Esophagus (tissue), 2 donors: Measurements from ENCODE around the gene BTBD9. TPM values are rescaled to one million over a fixed set of nuclear protein-coding genes. Genes with fewer than 3 reads are reported as not detected.
A peak's percentile ranks its signal among the peaks of the same experiment; 100 is the strongest.

Source experiments
- H3K27ac ChIP-seq, 2 donors: one replicate each; pipeline ENCODE4 v1.5.1; 2013; ENCODE audit warnings: low read depth in 2 of 2, mild to moderate bottlenecking in 2 of 2, inconsistent platforms in 1 of 2, low read length in 1 of 2, moderate library complexity in 1 of 2
- H3K27me3 ChIP-seq, 2 donors: one replicate each; pipeline ENCODE4 v1.6.1; 2013; ENCODE audit warnings: low read length in 2 of 2, control low read depth in 1 of 2, mild to moderate bottlenecking in 1 of 2; ENCODE audit not compliant: insufficient read depth in 2 of 2, control insufficient read depth in 1 of 2
- H3K36me3 ChIP-seq, 2 donors: one replicate each; pipeline ENCODE4 v1.6.1; 2013; ENCODE audit warnings: low read length in 1 of 2; ENCODE audit not compliant: control insufficient read depth in 2 of 2, insufficient read depth in 2 of 2
- H3K4me1 ChIP-seq, 2 donors: one replicate each; pipeline ENCODE4 v1.6.1; 2013; ENCODE audit warnings: low read length in 1 of 2; ENCODE audit not compliant: control insufficient read depth in 2 of 2, insufficient read depth in 2 of 2
- H3K4me3 ChIP-seq, 2 donors: one replicate each; pipeline ENCODE4 v1.5.1; 2013; ENCODE audit warnings: low read length in 2 of 2, mild to moderate bottlenecking in 2 of 2, low read depth in 1 of 2, moderate library complexity in 1 of 2
- H3K9me3 ChIP-seq, 2 donors: one replicate each; pipeline ENCODE4 v1.6.1; 2013; ENCODE audit warnings: mild to moderate bottlenecking in 2 of 2, low read depth in 1 of 2, low read length in 1 of 2, moderate library complexity in 1 of 2; ENCODE audit not compliant: control insufficient read depth in 2 of 2, insufficient read depth in 1 of 2
- WGBS, 2 donors: extraction: QIAGEN DNeasy Blood & Tissue Kit; methylation state at CpG; one replicate each; pipeline ENCODE4 v1.1.7; 2013; 5-methylcytosine and 5-hydroxymethylcytosine counted together
- polyA plus RNA-seq, 2 donors: library from polyadenylated mRNA; stranded (reverse); fragments of 200-250 nt; gene quantifications; one replicate each; pipeline ENCODE4 v1.2.3, GENCODE V29; 2013
- donor health status: healthy with polysubstance abuse.
- donor health status: Bipolar disorder and iron deficiency.

Gene BTBD9
- polyA plus RNA-seq, 2 donors, result 3.2 to 3.8 TPM

- Histone ChIP-seq H3K27me3 (no peaks in the 10 kb centered on the region), H3K4me3 (no peak overlapping the region), H3K36me3 (peaks cover 0 to 16% of the 10 kb centered on the region in 2 donors), H3K9me3 (no peaks in the 10 kb centered on the region), H3K27ac (no peak overlapping the region), H3K4me1 (peaks cover 5 to 7% of the 10 kb centered on the region in 2 donors)
- 63 to 75% methylated on average over 11 of the region's 11 CpGs for WGBS, 2 donors
Measured at GRCh38 chr6:38150681-38151296, 488.9 kb downstream of the BTBD9 start.

GRCh38 chr6:38150021-38150420 lies 489.7 kb downstream of the BTBD9 start:
- Histone ChIP-seq H3K27me3 (no peaks in the 10 kb centered on the region), H3K4me1 (peaks cover 6 to 7% of the 10 kb centered on the region in 2 donors), H3K9me3 (no peaks in the 10 kb centered on the region), H3K4me3 (no peak overlapping the region), H3K36me3 (peaks cover 0 to 13% of the 10 kb centered on the region in 2 donors), H3K27ac (no peak overlapping the region)
- WGBS, 2 donors, result 81 to 85% methylated on average over 3 of the region's 3 CpGs

GRCh38 chr6:38149531-38149930 lies 490.2 kb downstream of the BTBD9 start:
- H3K4me3 ChIP-seq, result no peak overlapping the region
- no peak overlapping the region for H3K27ac ChIP-seq
- H3K36me3 ChIP-seq, result peaks cover 0 to 13% of the 10 kb centered on the region in 2 donors
- 70 to 71% methylated on average over 2 of the region's 2 CpGs for whole genome bisulfite sequencing, 2 donors
- no peaks in the 10 kb centered on the region for H3K9me3 ChIP-seq
- H3K4me1 ChIP-seq, result peaks cover 6 to 7% of the 10 kb centered on the region in 2 donors
- H3K27me3 ChIP-seq, result no peaks in the 10 kb centered on the region

- WGBS, 2 donors, result 69 to 75% methylated on average over 2 of the region's 2 CpGs
- Histone ChIP-seq H3K4me3 (no peak overlapping the region), H3K27ac (no peak overlapping the region), H3K27me3 (no peaks in the 10 kb centered on the region), H3K9me3 (no peaks in the 10 kb centered on the region), H3K36me3 (peaks cover 0 to 12% of the 10 kb centered on the region in 2 donors), H3K4me1 (peaks cover 6 to 7% of the 10 kb centered on the region in 2 donors)
Measured at GRCh38 chr6:38148606-38149005, 491.1 kb downstream of the BTBD9 start.

GRCh38 chr6:38146734-38147027 lies 493.0 kb downstream of the BTBD9 start:
- H3K27me3 ChIP-seq, result no peaks in the 10 kb centered on the region
- 87 to 93% methylated on average over 1 of the region's 1 CpG for WGBS, 2 donors
- no peaks in the 10 kb centered on the region for H3K36me3 ChIP-seq
- H3K4me1 ChIP-seq, result peaks cover 6 to 7% of the 10 kb centered on the region in 2 donors
- no peak overlapping the region for H3K4me3 ChIP-seq
- H3K9me3 ChIP-seq, result no peaks in the 10 kb centered on the region
- no peak overlapping the region for H3K27ac ChIP-seq

- H3K36me3 ChIP-seq, result no peaks in the 10 kb centered on the region
- no peak overlapping the region for H3K4me3 ChIP-seq
- H3K27me3 ChIP-seq, result no peaks in the 10 kb centered on the region
- peak overlapping the region in 1 of 2 donors; percentile 51 for H3K27ac ChIP-seq
- 65 to 72% methylated on average over 8 of the region's 8 CpGs for WGBS, 2 donors
- no peaks in the 10 kb centered on the region for H3K9me3 ChIP-seq
- H3K4me1 ChIP-seq, result peaks cover 6 to 7% of the 10 kb centered on the region in 2 donors
Measured at GRCh38 chr6:38146021-38146733, 493.6 kb downstream of the BTBD9 start.

GRCh38 chr6:38144365-38144945 lies 495.3 kb downstream of the BTBD9 start:
- H3K27me3 ChIP-seq, result no peaks in the 10 kb centered on the region
- 93% methylated on average over 5 of the region's 5 CpGs for WGBS, 2 donors
- no peak overlapping the region for H3K4me3 ChIP-seq
- peaks cover 6% of the 10 kb centered on the region in 2 donors for H3K4me1 ChIP-seq
- no peaks in the 10 kb centered on the region for H3K36me3 ChIP-seq
- no peaks in the 10 kb centered on the region for H3K9me3 ChIP-seq
- no peak overlapping the region for H3K27ac ChIP-seq

GRCh38 chr6:38143191-38144150 lies 496.3 kb downstream of the BTBD9 start:
- WGBS, 2 donors, result 76 to 81% methylated on average over 8 of the region's 8 CpGs
- Histone ChIP-seq H3K4me3 (no peak overlapping the region), H3K27ac (no peak overlapping the region), H3K9me3 (no peaks in the 10 kb centered on the region), H3K4me1 (peaks cover 4 to 6% of the 10 kb centered on the region in 2 donors), H3K27me3 (no peaks in the 10 kb centered on the region), H3K36me3 (no peaks in the 10 kb centered on the region)

GRCh38 chr6:38142178-38142902 lies 497.4 kb downstream of the BTBD9 start:
- no peaks in the 10 kb centered on the region for H3K9me3 ChIP-seq

More at GRCh38 chr6:38142178-38142902, 497.4 kb downstream of the BTBD9 start:
- WGBS, 2 donors, result 86 to 87% methylated on average over 7 of the region's 7 CpGs
- no peak overlapping the region for H3K4me3 ChIP-seq
- H3K27me3 ChIP-seq, result no peaks in the 10 kb centered on the region
- H3K27ac ChIP-seq, result no peak overlapping the region
- peaks cover 4 to 6% of the 10 kb centered on the region in 2 donors for H3K4me1 ChIP-seq
- no peaks in the 10 kb centered on the region for H3K36me3 ChIP-seq
